MM.1S (cell line): ENCODE results near the gene ETFB.

Experiments
- DNase-seq: peaks from one replicate; pipeline ENCODE4 v3.0.0-alpha.2; 2015
- H2AFZ ChIP-seq: fragments of 300-600 bp; sonication (generic); 2 replicates; pipeline ENCODE4 v1.6.0; 2016; ENCODE audit warnings: antibody characterized with exemption, low read length
- H3F3A ChIP-seq: fragments of 300-600 bp; sonication (generic); 2 replicates; pipeline ENCODE4 v1.6.1; 2016; ENCODE audit warnings: mild to moderate bottlenecking, antibody characterized with exemption, low read length, moderate library complexity, mixed read lengths; ENCODE audit not compliant: insufficient read depth
- H3K27ac ChIP-seq: fragments of 300-600 bp; sonication (generic); 2 replicates; pipeline ENCODE4 v1.5.1; 2016; ENCODE audit warnings: mild to moderate bottlenecking, low read length
- H3K27me3 ChIP-seq: fragments of 300-600 bp; sonication (generic); replicated peaks from 2 replicates; pipeline ENCODE4 v1.6.0; 2016; ENCODE audit warnings: low read length; ENCODE audit not compliant: insufficient read depth
- H3K36me3 ChIP-seq: fragments of 300-600 bp; sonication (generic); replicated peaks from 2 replicates; pipeline ENCODE4 v1.6.1; 2016; ENCODE audit warnings: mild to moderate bottlenecking, low read length, mixed read lengths; ENCODE audit not compliant: insufficient read depth
- H3K4me1 ChIP-seq: fragments of 300-600 bp; sonication (generic); 2 replicates; pipeline ENCODE4 v1.6.1; 2016; ENCODE audit warnings: low read length, mixed read lengths
- H3K4me2 ChIP-seq: fragments of 300-600 bp; sonication (generic); 2 replicates; pipeline ENCODE4 v1.6.0; 2016; ENCODE audit warnings: low read depth, low read length
- H3K4me3 ChIP-seq: fragments of 300-600 bp; sonication (generic); 2 replicates; pipeline ENCODE4 v1.5.1; 2016; ENCODE audit warnings: low read length, mixed read lengths
- H3K79me2 ChIP-seq: fragments of 300-600 bp; sonication (generic); 2 replicates; pipeline ENCODE4 v1.6.1; 2016; ENCODE audit warnings: mixed run types, low read length, mixed read lengths
- H3K9ac ChIP-seq: fragments of 300-600 bp; sonication (generic); 2 replicates; pipeline ENCODE4 v1.6.1; 2016; ENCODE audit warnings: low read length, mixed read lengths
- H3K9me2 ChIP-seq: fragments of 300-600 bp; sonication (generic); replicated peaks from 2 replicates; pipeline ENCODE4 v1.6.1; 2016; ENCODE audit warnings: mild to moderate bottlenecking, low read length, mixed read lengths; ENCODE audit not compliant: insufficient read depth
- H3K9me3 ChIP-seq: fragments of 300-600 bp; sonication (generic); replicated peaks from 2 replicates; pipeline ENCODE4 v1.6.1; 2016; ENCODE audit warnings: mild to moderate bottlenecking, low read length, mixed read lengths; ENCODE audit not compliant: insufficient read depth
- H4K20me1 ChIP-seq: fragments of 300-600 bp; sonication (generic); 2 replicates; pipeline ENCODE4 v1.6.1; 2016; ENCODE audit warnings: mild to moderate bottlenecking, low read length, moderate library complexity, mixed read lengths; ENCODE audit not compliant: insufficient read depth
- EZH2 ChIP-seq: fragments of 300-600 bp; sonication (generic); optimal IDR thresholded peaks from 2 replicates; pipeline ENCODE3; 2017; ENCODE audit warnings: low read depth, mild to moderate bottlenecking, antibody characterized with exemption, low read length, mixed read lengths
- EZH2phosphoT487 ChIP-seq: fragments of 300-600 bp; sonication (generic); IDR thresholded peaks from 2 replicates; pipeline ENCODE4 v1.6.1; 2018; ENCODE audit warnings: antibody characterized with exemption, low read length
- TF ChIP-seq, protein P1 (sequence below): fragments of 300-600 bp; sonication (generic); IDR thresholded peaks from 2 replicates; pipeline ENCODE4 v1.5.1; 2016; ENCODE audit warnings: antibody characterized with exemption, low read length, mixed read lengths

The ETFB gene

DNA sequence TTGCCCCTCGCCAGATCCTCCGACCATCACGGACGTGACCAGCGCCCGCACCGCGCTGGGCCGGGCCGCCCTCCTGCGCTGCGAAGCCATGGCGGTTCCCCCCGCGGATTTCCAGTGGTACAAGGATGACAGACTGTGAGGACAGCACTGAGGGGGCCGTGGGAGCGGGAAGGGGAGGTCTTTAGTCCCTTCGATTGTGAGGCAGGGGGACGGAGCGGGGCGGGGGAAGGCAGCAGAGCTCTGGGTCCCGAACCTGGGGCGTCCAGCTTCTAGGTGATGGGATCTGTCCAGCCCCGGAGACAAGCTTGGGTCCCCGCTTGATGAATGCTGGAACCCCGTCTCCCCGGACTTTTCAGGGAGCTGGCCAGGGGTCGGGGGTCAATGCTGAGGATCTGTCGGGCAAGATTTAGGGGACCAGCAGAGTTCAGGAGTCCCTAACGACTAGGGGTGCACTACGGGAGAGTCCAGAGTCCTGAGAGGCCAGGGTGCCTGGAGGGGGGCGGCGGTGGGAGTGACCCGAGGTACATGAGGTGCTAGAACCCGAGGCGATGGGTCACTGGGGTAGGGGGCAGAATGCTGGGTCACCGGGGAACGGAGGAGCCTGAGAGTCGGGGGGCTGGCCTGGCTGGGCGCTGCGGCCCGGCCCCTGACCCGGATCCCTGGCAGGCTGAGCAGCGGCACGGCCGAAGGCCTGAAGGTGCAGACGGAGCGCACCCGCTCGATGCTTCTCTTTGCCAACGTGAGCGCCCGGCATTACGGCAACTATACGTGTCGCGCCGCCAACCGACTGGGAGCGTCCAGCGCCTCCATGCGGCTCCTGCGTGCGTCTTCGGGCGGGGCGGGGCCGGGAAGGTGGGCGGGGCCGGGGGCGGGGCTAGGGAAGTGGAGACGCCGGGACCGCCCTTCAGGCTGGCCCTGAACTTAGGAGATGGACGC is 38.9 kb downstream of the ETFB start:
- Histone ChIP-seq H3K4me1 (no peaks in the 10 kb centered on the region), H2AFZ (no peak overlapping the region), H3K27me3 (no peaks in the 10 kb centered on the region), H3K4me3 (no peak overlapping the region), H3K4me2 (no peak overlapping the region), H3K27ac (no peak overlapping the region), H3K9me2 (no peaks in the 10 kb centered on the region), H3K9me3 (no peaks in the 10 kb centered on the region), H3K36me3 (no peaks in the 10 kb centered on the region), H3K9ac (no peak overlapping the region), H4K20me1 (no peaks in the 10 kb centered on the region), H3F3A (no peaks in the 10 kb centered on the region), H3K79me2 (no peaks in the 10 kb centered on the region)
- DNase-seq = no peak
- TF ChIP-seq EZH2phosphoT487 (no peak), EZH2 (no peak)
- TF ChIP-seq, protein P1, sequence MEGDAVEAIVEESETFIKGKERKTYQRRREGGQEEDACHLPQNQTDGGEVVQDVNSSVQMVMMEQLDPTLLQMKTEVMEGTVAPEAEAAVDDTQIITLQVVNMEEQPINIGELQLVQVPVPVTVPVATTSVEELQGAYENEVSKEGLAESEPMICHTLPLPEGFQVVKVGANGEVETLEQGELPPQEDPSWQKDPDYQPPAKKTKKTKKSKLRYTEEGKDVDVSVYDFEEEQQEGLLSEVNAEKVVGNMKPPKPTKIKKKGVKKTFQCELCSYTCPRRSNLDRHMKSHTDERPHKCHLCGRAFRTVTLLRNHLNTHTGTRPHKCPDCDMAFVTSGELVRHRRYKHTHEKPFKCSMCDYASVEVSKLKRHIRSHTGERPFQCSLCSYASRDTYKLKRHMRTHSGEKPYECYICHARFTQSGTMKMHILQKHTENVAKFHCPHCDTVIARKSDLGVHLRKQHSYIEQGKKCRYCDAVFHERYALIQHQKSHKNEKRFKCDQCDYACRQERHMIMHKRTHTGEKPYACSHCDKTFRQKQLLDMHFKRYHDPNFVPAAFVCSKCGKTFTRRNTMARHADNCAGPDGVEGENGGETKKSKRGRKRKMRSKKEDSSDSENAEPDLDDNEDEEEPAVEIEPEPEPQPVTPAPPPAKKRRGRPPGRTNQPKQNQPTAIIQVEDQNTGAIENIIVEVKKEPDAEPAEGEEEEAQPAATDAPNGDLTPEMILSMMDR = no peak

DNA sequence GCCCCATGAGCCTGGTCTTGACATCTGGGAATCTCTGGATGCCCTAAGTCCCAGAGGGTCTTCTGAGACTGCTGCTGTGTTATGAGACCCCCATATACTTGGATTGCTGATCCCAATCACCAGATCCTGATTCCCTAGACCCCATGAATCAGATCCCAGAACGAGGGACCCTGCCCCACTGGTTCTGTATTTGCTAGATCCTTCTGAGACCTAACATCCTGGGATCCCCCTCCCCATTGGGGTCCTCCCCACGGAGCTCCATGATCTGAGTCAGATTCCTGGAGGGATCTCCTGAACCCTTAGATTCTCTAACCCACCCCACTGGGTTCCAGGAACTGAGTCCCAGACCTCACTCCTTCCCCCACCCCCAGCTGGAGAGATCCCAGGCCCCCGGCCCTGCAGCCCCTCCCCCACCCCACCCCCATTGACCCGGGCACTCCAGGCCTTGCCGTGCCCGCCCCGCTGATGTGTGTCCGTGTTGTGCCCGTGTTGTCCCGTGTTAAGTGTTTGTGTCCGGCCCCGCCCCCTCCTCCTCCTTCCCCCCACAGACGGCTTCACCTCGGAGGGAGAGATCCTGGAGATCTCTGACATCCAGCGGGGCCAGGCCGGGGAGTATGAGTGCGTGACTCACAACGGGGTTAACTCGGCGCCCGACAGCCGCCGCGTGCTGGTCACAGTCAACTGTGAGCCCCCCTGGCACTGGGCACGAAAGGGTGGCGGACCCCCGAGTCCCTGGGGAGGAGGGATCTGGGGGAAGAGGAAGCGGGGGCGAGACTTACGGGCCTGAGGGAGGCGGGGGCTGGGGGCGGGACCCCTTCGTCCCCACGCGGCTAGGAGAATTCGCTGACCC is 39.7 kb downstream of the ETFB start:
- H3K27ac ChIP-seq = no peak overlapping the region
- H3K9me3 ChIP-seq = no peaks in the 10 kb centered on the region
- H3K27me3 ChIP-seq = no peaks in the 10 kb centered on the region
- H3K36me3 ChIP-seq = no peaks in the 10 kb centered on the region
- no peak overlapping the region for H3K4me3 ChIP-seq
- no peak overlapping the region for H3K4me2 ChIP-seq
- DNase-seq = no peak
- TF ChIP-seq EZH2 (no peak), EZH2phosphoT487 (no peak)
- TF ChIP-seq, protein P1 = no peak
- no peaks in the 10 kb centered on the region for H3K4me1 ChIP-seq
- no peaks in the 10 kb centered on the region for H3K9me2 ChIP-seq
- H3F3A ChIP-seq = no peaks in the 10 kb centered on the region
- no peaks in the 10 kb centered on the region for H3K79me2 ChIP-seq
- H4K20me1 ChIP-seq = no peaks in the 10 kb centered on the region
- H2AFZ ChIP-seq = no peak overlapping the region
- no peak overlapping the region for H3K9ac ChIP-seq

DNA sequence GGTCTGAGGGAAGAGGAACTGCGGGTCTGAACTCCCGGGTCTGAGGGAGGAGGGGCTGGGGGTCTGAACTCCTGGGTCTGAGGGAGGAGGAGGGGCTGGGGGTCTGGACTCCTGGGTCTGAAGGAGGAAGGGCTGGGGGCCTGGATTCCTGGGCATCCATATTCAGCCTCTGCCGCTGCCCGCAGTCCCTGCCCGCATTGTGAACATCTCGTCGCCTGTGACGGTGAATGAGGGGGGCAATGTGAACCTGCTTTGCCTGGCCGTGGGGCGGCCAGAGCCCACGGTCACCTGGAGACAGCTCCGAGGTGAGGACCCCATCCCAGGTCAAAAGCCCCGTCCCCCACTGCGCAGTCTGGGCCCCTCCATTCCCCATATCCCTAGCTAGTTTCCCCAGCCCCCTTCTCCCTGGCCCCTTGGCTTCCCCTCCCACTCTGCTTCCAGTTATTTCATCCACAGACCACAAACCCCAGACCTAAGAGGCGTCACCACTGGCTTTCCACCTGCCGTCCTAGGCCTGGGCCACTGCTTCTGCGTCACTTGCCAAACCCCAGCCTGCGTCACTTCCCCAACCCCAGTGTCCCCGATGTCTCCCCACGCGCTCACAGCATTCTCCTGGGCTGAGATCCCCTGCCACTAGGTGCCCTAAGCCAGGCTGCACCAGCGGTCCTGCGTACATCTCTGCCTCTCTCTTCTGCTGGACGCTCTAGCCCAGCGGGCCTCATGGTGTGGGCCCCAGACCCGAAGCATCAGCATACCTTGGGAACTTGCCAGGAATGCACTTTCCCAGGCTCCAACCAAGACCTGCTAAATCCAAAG is 40.8 kb downstream of the ETFB start:
- Histone ChIP-seq H4K20me1 (no peaks in the 10 kb centered on the region), H3K79me2 (no peaks in the 10 kb centered on the region), H3K4me3 (no peak overlapping the region), H3K27me3 (no peaks in the 10 kb centered on the region), H3K4me1 (no peaks in the 10 kb centered on the region), H3K9me3 (no peaks in the 10 kb centered on the region), H3K9me2 (no peaks in the 10 kb centered on the region), H3K4me2 (no peak overlapping the region), H3F3A (no peaks in the 10 kb centered on the region), H2AFZ (no peak overlapping the region), H3K27ac (no peak overlapping the region), H3K36me3 (no peaks in the 10 kb centered on the region), H3K9ac (no peak overlapping the region)
- no peak for DNase-seq
- TF ChIP-seq, protein P1 = no peak
- TF ChIP-seq EZH2phosphoT487 = no peak
- no peak for TF ChIP-seq EZH2
